Measurements from ENCODE around the gene DLG1. TPM values are rescaled to one million over a fixed set of nuclear protein-coding genes. Genes with fewer than 3 reads are reported as not detected.
"Not testable (repeated sequence)": the region's sequence is repeated elsewhere in the genome, so short reads cannot be mapped to it uniquely, and the experiment has no call there.

Gene DLG1
- total RNA-seq, 1 donor from 2014 or later, result 62.1 TPM

GRCh38 chr3:197205675-197206074 lies 92.7 kb downstream of the DLG1 start:
- no peaks in the 10 kb centered on the region for H3K27me3 ChIP-seq (ENCODE audit: control insufficient read depth in 3 of 3, insufficient read depth in 3 of 3, low read length in 3 of 3)
- no peaks in the 10 kb centered on the region for H3K36me3 ChIP-seq (ENCODE audit: control insufficient read depth in 3 of 3, insufficient read depth in 3 of 3, low read length in 3 of 3)
- no peak overlapping the region for H3K4me3 ChIP-seq (ENCODE audit: low read length in 3 of 3)
- H3K9me3 ChIP-seq (ENCODE audit: control insufficient read depth in 3 of 3, low read length in 3 of 3), result no peaks in the 10 kb centered on the region
- H3K27ac ChIP-seq (ENCODE audit: low read depth, low read length), result no peak overlapping the region
- H3K9ac ChIP-seq (ENCODE audit: low read depth in 1 of 3, low read length in 3 of 3), result no peak overlapping the region
- H3K4me1 ChIP-seq (ENCODE audit: control insufficient read depth in 3 of 3, insufficient read depth in 3 of 3, low read length in 3 of 3), result peaks cover 0 to 8% (median 7%) of the 10 kb centered on the region in 3 donors

DNA sequence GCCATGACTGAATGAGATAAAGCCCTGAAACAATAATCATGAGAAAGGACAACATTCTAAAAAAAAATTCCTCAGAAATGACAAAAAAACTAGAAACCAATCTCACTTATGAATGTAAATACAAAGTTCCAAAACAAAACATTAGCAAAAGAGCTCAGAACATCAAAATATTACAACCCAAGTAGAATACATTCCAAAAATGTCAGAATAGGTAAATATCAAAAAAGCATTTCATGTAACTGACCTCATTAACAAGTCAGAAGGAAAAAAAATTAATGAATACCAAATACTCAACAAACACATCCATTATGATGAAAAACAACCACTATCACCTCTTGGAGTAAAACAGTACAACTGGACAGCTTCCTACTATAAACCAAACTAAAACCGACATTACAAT lies 93.1 kb downstream of the DLG1 start:
- Histone ChIP-seq H3K36me3 (ENCODE audit: control insufficient read depth in 3 of 3, insufficient read depth in 3 of 3, low read length in 3 of 3) (no peaks in the 10 kb centered on the region), H3K4me3 (ENCODE audit: low read length in 3 of 3) (no peak overlapping the region), H3K4me1 (ENCODE audit: control insufficient read depth in 3 of 3, insufficient read depth in 3 of 3, low read length in 3 of 3) (peaks cover 0 to 8% (median 7%) of the 10 kb centered on the region in 3 donors), H3K27ac (ENCODE audit: low read depth, low read length) (no peak overlapping the region), H3K9ac (ENCODE audit: low read depth in 1 of 3, low read length in 3 of 3) (no peak overlapping the region), H3K27me3 (ENCODE audit: control insufficient read depth in 3 of 3, insufficient read depth in 3 of 3, low read length in 3 of 3) (no peaks in the 10 kb centered on the region), H3K9me3 (ENCODE audit: control insufficient read depth in 3 of 3, low read length in 3 of 3) (no peaks in the 10 kb centered on the region)

- no peak overlapping the region for H3K9ac ChIP-seq (ENCODE audit: low read depth in 1 of 3, low read length in 3 of 3)
- H3K4me3 ChIP-seq (ENCODE audit: low read length in 3 of 3), result no peak overlapping the region
- H3K27me3 ChIP-seq (ENCODE audit: control insufficient read depth in 3 of 3, insufficient read depth in 3 of 3, low read length in 3 of 3), result no peaks in the 10 kb centered on the region
- H3K27ac ChIP-seq (ENCODE audit: low read depth, low read length), result no peak overlapping the region
- peaks cover 0 to 7% (median 5%) of the 10 kb centered on the region in 3 donors for H3K4me1 ChIP-seq (ENCODE audit: control insufficient read depth in 3 of 3, insufficient read depth in 3 of 3, low read length in 3 of 3)
- no peaks in the 10 kb centered on the region for H3K9me3 ChIP-seq (ENCODE audit: control insufficient read depth in 3 of 3, low read length in 3 of 3)
- no peaks in the 10 kb centered on the region for H3K36me3 ChIP-seq (ENCODE audit: control insufficient read depth in 3 of 3, insufficient read depth in 3 of 3, low read length in 3 of 3)
Measured at GRCh38 chr3:197204736-197205135, 93.7 kb downstream of the DLG1 start.

- no peak overlapping the region for H3K9ac ChIP-seq (ENCODE audit: low read depth in 1 of 3, low read length in 3 of 3)
- no peaks in the 10 kb centered on the region for H3K9me3 ChIP-seq (ENCODE audit: control insufficient read depth in 3 of 3, low read length in 3 of 3)
- no peaks in the 10 kb centered on the region for H3K27me3 ChIP-seq (ENCODE audit: control insufficient read depth in 3 of 3, insufficient read depth in 3 of 3, low read length in 3 of 3)
- H3K4me1 ChIP-seq (ENCODE audit: control insufficient read depth in 3 of 3, insufficient read depth in 3 of 3, low read length in 3 of 3), result peaks cover 0 to 7% (median 2%) of the 10 kb centered on the region in 3 donors
- no peak overlapping the region for H3K27ac ChIP-seq (ENCODE audit: low read depth, low read length)
- H3K4me3 ChIP-seq (ENCODE audit: low read length in 3 of 3), result no peak overlapping the region
- no peaks in the 10 kb centered on the region for H3K36me3 ChIP-seq (ENCODE audit: control insufficient read depth in 3 of 3, insufficient read depth in 3 of 3, low read length in 3 of 3)
Measured at GRCh38 chr3:197203714-197204146, 94.7 kb downstream of the DLG1 start.

GRCh38 chr3:197202694-197203093 lies 95.7 kb downstream of the DLG1 start:
- Histone ChIP-seq H3K27me3 (ENCODE audit: control insufficient read depth in 3 of 3, insufficient read depth in 3 of 3, low read length in 3 of 3) (no peaks in the 10 kb centered on the region), H3K27ac (ENCODE audit: low read depth, low read length) (no peak overlapping the region), H3K9me3 (ENCODE audit: control insufficient read depth in 3 of 3, low read length in 3 of 3) (no peaks in the 10 kb centered on the region), H3K36me3 (ENCODE audit: control insufficient read depth in 3 of 3, insufficient read depth in 3 of 3, low read length in 3 of 3) (no peaks in the 10 kb centered on the region), H3K9ac (ENCODE audit: low read depth in 1 of 3, low read length in 3 of 3) (no peak overlapping the region), H3K4me3 (ENCODE audit: low read length in 3 of 3) (no peak overlapping the region), H3K4me1 (ENCODE audit: control insufficient read depth in 3 of 3, insufficient read depth in 3 of 3, low read length in 3 of 3) (peaks cover 0 to 7% (median 2%) of the 10 kb centered on the region in 3 donors)

DNA sequence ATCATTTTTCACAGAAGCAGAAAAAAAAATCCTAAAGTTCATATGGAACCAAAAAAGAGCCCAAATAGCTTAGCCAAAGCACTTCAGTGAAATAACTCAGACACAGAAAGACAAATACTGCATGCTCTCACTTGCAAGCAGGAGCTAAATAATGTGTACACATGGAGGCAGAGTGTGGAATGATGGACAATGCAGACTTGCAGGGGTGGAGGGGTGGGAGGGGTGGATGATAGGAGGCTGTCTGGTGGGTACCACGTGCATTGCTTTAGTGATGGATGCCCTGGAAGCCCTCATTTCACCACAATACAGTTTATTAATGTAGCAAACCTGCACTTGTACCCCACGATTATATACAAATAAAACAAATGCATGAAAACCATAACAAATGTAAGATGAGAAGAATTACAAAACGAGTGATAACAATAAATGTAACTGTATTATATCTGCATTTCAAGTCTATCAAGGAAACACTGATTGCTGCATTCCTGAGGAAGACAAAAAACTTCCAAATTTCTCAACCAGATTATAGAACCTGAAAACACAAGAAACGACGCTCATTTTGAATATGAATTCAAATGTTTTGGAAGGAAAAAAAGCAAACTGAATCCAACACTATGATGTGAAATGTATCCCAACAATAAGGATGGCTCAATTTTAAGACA lies 96.5 kb downstream of the DLG1 start:
- H3K4me1 ChIP-seq (ENCODE audit: control insufficient read depth in 3 of 3, insufficient read depth in 3 of 3, low read length in 3 of 3), result peaks cover 0 to 7% (median 2%) of the 10 kb centered on the region in 3 donors
- no peaks in the 10 kb centered on the region for H3K27me3 ChIP-seq (ENCODE audit: control insufficient read depth in 3 of 3, insufficient read depth in 3 of 3, low read length in 3 of 3)
- H3K9ac ChIP-seq (ENCODE audit: low read depth in 1 of 3, low read length in 3 of 3), result no peak overlapping the region
- no peak overlapping the region for H3K27ac ChIP-seq (ENCODE audit: low read depth, low read length)
- H3K4me3 ChIP-seq (ENCODE audit: low read length in 3 of 3), result no peak overlapping the region
- no peaks in the 10 kb centered on the region for H3K36me3 ChIP-seq (ENCODE audit: control insufficient read depth in 3 of 3, insufficient read depth in 3 of 3, low read length in 3 of 3)
- no peaks in the 10 kb centered on the region for H3K9me3 ChIP-seq (ENCODE audit: control insufficient read depth in 3 of 3, low read length in 3 of 3)

DNA sequence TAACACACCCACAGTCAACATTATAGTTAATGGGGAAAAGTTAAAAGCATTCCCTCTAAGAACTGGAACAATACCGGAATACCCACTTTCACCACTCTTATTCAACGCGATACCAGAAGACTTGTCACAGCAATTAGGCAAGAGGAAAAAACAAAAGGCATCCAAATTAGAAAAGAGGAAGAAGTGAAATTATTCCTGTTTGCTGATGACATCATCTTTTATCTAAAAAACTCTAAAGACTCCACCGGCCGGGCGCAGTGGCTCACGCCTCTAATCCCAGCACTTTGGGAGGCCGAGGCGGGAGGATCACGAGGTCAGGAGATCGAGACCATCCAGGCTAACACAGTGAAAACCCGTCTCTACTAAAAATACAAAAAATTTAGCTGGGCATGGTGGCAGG lies 97.6 kb downstream of the DLG1 start:
- H3K9ac ChIP-seq (ENCODE audit: low read depth in 1 of 3, low read length in 3 of 3); H3K9me3 ChIP-seq (ENCODE audit: control insufficient read depth in 3 of 3, low read length in 3 of 3): not testable (repeated sequence)

DNA sequence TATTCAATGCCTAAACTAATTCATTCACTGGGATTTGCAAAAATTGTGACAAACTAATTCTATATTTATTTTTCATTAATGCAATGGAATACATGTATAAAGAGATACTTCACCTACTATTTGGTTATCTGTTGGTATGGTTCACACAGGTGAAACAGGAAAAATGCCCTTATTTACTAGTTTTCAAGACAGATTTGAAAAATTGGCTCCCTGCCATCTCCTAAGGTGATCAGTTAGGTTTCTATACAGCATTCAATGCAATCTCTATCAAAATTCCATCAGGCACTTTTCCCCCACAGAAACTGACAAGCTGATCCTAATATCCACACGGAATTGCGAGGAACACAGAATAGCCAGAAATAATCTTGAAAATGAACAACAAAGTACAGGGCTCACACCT lies 101.1 kb downstream of the DLG1 start:
- Histone ChIP-seq H3K4me1 (ENCODE audit: control insufficient read depth in 3 of 3, insufficient read depth in 3 of 3, low read length in 3 of 3) (no peaks in the 10 kb centered on the region), H3K27me3 (ENCODE audit: control insufficient read depth in 3 of 3, insufficient read depth in 3 of 3, low read length in 3 of 3) (no peaks in the 10 kb centered on the region), H3K36me3 (ENCODE audit: control insufficient read depth in 3 of 3, insufficient read depth in 3 of 3, low read length in 3 of 3) (no peaks in the 10 kb centered on the region), H3K4me3 (ENCODE audit: low read length in 3 of 3) (no peak overlapping the region), H3K9me3 (ENCODE audit: control insufficient read depth in 3 of 3, low read length in 3 of 3) (no peaks in the 10 kb centered on the region), H3K9ac (ENCODE audit: low read depth in 1 of 3, low read length in 3 of 3) (no peak overlapping the region), H3K27ac (ENCODE audit: low read depth, low read length) (no peak overlapping the region)

More for the DNA sequence above, 97.6 kb downstream of the DLG1 start:
- H3K27me3 ChIP-seq (ENCODE audit: control insufficient read depth in 3 of 3, insufficient read depth in 3 of 3, low read length in 3 of 3); H3K4me1 ChIP-seq (ENCODE audit: control insufficient read depth in 3 of 3, insufficient read depth in 3 of 3, low read length in 3 of 3); H3K27ac ChIP-seq (ENCODE audit: low read depth, low read length); H3K36me3 ChIP-seq (ENCODE audit: control insufficient read depth in 3 of 3, insufficient read depth in 3 of 3, low read length in 3 of 3); H3K4me3 ChIP-seq (ENCODE audit: low read length in 3 of 3): not testable (repeated sequence)

- no peak overlapping the region for H3K27ac ChIP-seq (ENCODE audit: low read depth, low read length)
- no peaks in the 10 kb centered on the region for H3K36me3 ChIP-seq (ENCODE audit: control insufficient read depth in 3 of 3, insufficient read depth in 3 of 3, low read length in 3 of 3)
- no peak overlapping the region for H3K9ac ChIP-seq (ENCODE audit: low read depth in 1 of 3, low read length in 3 of 3)
- no peak overlapping the region for H3K4me3 ChIP-seq (ENCODE audit: low read length in 3 of 3)
- H3K27me3 ChIP-seq (ENCODE audit: control insufficient read depth in 3 of 3, insufficient read depth in 3 of 3, low read length in 3 of 3), result no peaks in the 10 kb centered on the region
- H3K9me3 ChIP-seq (ENCODE audit: control insufficient read depth in 3 of 3, low read length in 3 of 3), result no peaks in the 10 kb centered on the region
- H3K4me1 ChIP-seq (ENCODE audit: control insufficient read depth in 3 of 3, insufficient read depth in 3 of 3, low read length in 3 of 3), result no peaks in the 10 kb centered on the region
Measured at GRCh38 chr3:197196192-197196591, 102.2 kb downstream of the DLG1 start.

DNA sequence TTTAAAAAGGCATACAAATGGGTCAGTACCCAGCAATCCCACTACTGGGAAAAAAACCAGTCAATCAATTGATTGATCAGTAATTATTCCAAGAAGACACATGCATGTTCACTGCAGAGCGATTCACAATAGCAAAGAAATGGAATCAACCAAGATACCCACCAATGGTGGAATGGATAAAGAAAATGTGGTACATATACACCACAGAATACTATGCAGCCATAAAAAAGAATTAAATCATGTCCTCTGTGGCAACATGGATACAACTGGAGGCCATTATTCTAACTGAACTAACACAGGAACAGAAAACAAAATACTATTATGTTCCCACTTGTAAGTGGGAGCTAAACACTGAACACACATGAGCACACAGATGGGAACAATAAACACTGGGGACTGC lies 103.1 kb downstream of the DLG1 start:
- no peaks in the 10 kb centered on the region for H3K9me3 ChIP-seq (ENCODE audit: control insufficient read depth in 3 of 3, low read length in 3 of 3)
- H3K27me3 ChIP-seq (ENCODE audit: control insufficient read depth in 3 of 3, insufficient read depth in 3 of 3, low read length in 3 of 3), result no peaks in the 10 kb centered on the region
- no peak overlapping the region for H3K4me3 ChIP-seq (ENCODE audit: low read length in 3 of 3)
- H3K4me1 ChIP-seq (ENCODE audit: control insufficient read depth in 3 of 3, insufficient read depth in 3 of 3, low read length in 3 of 3), result no peaks in the 10 kb centered on the region
- H3K36me3 ChIP-seq (ENCODE audit: control insufficient read depth in 3 of 3, insufficient read depth in 3 of 3, low read length in 3 of 3), result no peaks in the 10 kb centered on the region
- H3K9ac ChIP-seq (ENCODE audit: low read depth in 1 of 3, low read length in 3 of 3), result no peak overlapping the region
- no peak overlapping the region for H3K27ac ChIP-seq (ENCODE audit: low read depth, low read length)
